Natural killer cell (primary cell): ENCODE measurements around the gene SACM1L. TPM values are rescaled to one million over a fixed set of nuclear protein-coding genes. Genes with fewer than 3 reads are reported as not detected.

Experiments
- ATAC-seq, 3 donors: fragments of 150-1000 bp in 2 of 3; fragments of 200-7000 bp in 1 of 3; cut with Tn5 transposase; 1 replicate in 1 of 3; 2 replicates in 2 of 3; pipeline ENCODE4 v1.10.0; 2021; ENCODE audit warnings: mild to moderate bottlenecking in 2 of 3, moderate library complexity in 2 of 3
- DNase-seq, 2 donors: peaks; one replicate each; pipeline versions ENCODE4 v3.0.0 to v3.0.0-alpha.2; 2013 to 2021; ENCODE audit warnings: mixed read lengths in 1 of 2
- H3K27ac ChIP-seq: one replicate; pipeline ENCODE4 v1.5.1; 2013; ENCODE audit warnings: mild to moderate bottlenecking, low read length
- H3K27me3 ChIP-seq: one replicate; pipeline ENCODE4 v1.6.1; 2013; ENCODE audit warnings: low read length; ENCODE audit not compliant: control insufficient read depth, insufficient read depth
- H3K36me3 ChIP-seq: one replicate; pipeline ENCODE4 v1.6.1; 2013; ENCODE audit warnings: low read length; ENCODE audit not compliant: control insufficient read depth, insufficient read depth
- H3K4me1 ChIP-seq: one replicate; pipeline ENCODE4 v1.6.1; 2013; ENCODE audit warnings: low read length; ENCODE audit not compliant: control insufficient read depth, insufficient read depth
- H3K4me3 ChIP-seq: one replicate; pipeline ENCODE4 v1.5.1; 2013; ENCODE audit warnings: low read length
- H3K9me3 ChIP-seq: one replicate; pipeline ENCODE4 v1.6.1; 2013; ENCODE audit warnings: low read length; ENCODE audit not compliant: control insufficient read depth, insufficient read depth
- H3K27ac Mint-ChIP-seq, 2 donors: one replicate each; pipeline ENCODE4 v1.8.0; 2022; ENCODE audit warnings: mild to moderate bottlenecking in 2 of 2, mixed read lengths in 2 of 2, moderate library complexity in 1 of 2
- H3K27me3 Mint-ChIP-seq, 2 donors: one replicate each; pipeline ENCODE4 v1.8.0; 2022; ENCODE audit warnings: low read depth in 2 of 2, mixed read lengths in 2 of 2
- H3K36me3 Mint-ChIP-seq: one replicate; pipeline ENCODE4 v1.8.0; 2022; ENCODE audit warnings: mixed read lengths
- H3K4me1 Mint-ChIP-seq, 2 donors: one replicate each; pipeline ENCODE4 v1.8.0; 2022; ENCODE audit warnings: mixed read lengths in 2 of 2
- H3K4me3 Mint-ChIP-seq: one replicate; pipeline ENCODE4 v1.8.0; 2022; ENCODE audit warnings: mild to moderate bottlenecking, moderate library complexity, mixed read lengths
- H3K9me3 Mint-ChIP-seq, 2 donors: one replicate each; pipeline ENCODE4 v1.8.0; 2022; ENCODE audit warnings: mixed read lengths in 2 of 2
- CTCF ChIP-seq: fragments of 200-600 bp; IDR thresholded peaks from one replicate; pipeline ENCODE4 v1.8.0; 2022; ENCODE audit warnings: antibody characterized with exemption
- WGBS: methylation state at CpG from one replicate; pipeline ENCODE4 v1.1.7; 2013; ENCODE audit warnings: missing lambda C conversion rate; ENCODE audit not compliant: insufficient coverage; 5-methylcytosine and 5-hydroxymethylcytosine counted together
- intact Hi-C: fragments of 100-400 bp; cut with micrococcal nuclease; formaldehyde crosslinking; loops from one replicate; pipeline ENCODE4 v1.14.2; 2022
- total RNA-seq, 4 donors: library from RNA; stranded (reverse); fragments of 120-200 nt in 1 of 4; gene quantifications; one replicate each; pipeline versions ENCODE4 v1.2.3 to v1.2.4, GENCODE V29; 2013 to 2022

The SACM1L gene
- total RNA-seq, 3 donors from 2014 or later (not counting 1 experiment from before 2014, with no cell fraction given), result 93.2 to 110 (median 93.9) TPM

GRCh38 chr3:45641756-45642155 lies 47.4 kb upstream of the SACM1L start:
- H3K4me1 Mint-ChIP-seq, result peaks cover 20 to 39% of the 10 kb centered on the region in 2 donors
- H3K4me3 Mint-ChIP-seq, result no peak overlapping the region
- peaks cover 11% of the 10 kb centered on the region for H3K36me3 ChIP-seq
- no peaks in the 10 kb centered on the region for H3K27me3 Mint-ChIP-seq
- no peak overlapping the region for H3K27ac ChIP-seq
- no peaks in the 10 kb centered on the region for H3K9me3 Mint-ChIP-seq
- 97% methylated on average over 2 of the region's 2 CpGs for WGBS
- H3K9me3 ChIP-seq, result no peaks in the 10 kb centered on the region
- no peak for TF ChIP-seq CTCF
- peaks cover 4% of the 10 kb centered on the region for H3K4me1 ChIP-seq
- no peaks in the 10 kb centered on the region for H3K27me3 ChIP-seq
- intact Hi-C loops, result no loop called here
- ATAC-seq (no peak), DNase-seq (no peak)
- no peak overlapping the region for H3K4me3 ChIP-seq
- H3K36me3 Mint-ChIP-seq, result no peaks in the 10 kb centered on the region
- peak overlapping the region in 1 of 2 donors; percentile 5 for H3K27ac Mint-ChIP-seq

- Mint-ChIP-seq H3K36me3 (no peaks in the 10 kb centered on the region), H3K27me3 (no peaks in the 10 kb centered on the region), H3K27ac (no peak overlapping the region), H3K4me1 (peaks cover 21 to 46% of the 10 kb centered on the region in 2 donors), H3K4me3 (no peak overlapping the region), H3K9me3 (no peaks in the 10 kb centered on the region)
- Histone ChIP-seq H3K9me3 (no peaks in the 10 kb centered on the region), H3K36me3 (peaks cover 10% of the 10 kb centered on the region), H3K27me3 (no peaks in the 10 kb centered on the region), H3K27ac (no peak overlapping the region), H3K4me1 (peaks cover 8% of the 10 kb centered on the region), H3K4me3 (no peak overlapping the region)
- ATAC-seq (no peak), DNase-seq (no peak)
- no peak for TF ChIP-seq CTCF
- 59% methylated on average over 2 of the region's 6 CpGs for WGBS
- intact Hi-C loops, result no loop called here
These were observed 46.5 kb upstream of the SACM1L start for GRCh38 chr3:45642731-45643152.

GRCh38 chr3:45644063-45644790 lies 45.0 kb upstream of the SACM1L start:
- Mint-ChIP-seq H3K9me3 (no peaks in the 10 kb centered on the region), H3K27ac (peak overlapping the region; percentile 1 to 24), H3K27me3 (no peaks in the 10 kb centered on the region), H3K4me3 (no peak overlapping the region), H3K4me1 (peaks cover 29 to 50% of the 10 kb centered on the region in 2 donors), H3K36me3 (no peaks in the 10 kb centered on the region)
- peaks cover 9% of the 10 kb centered on the region for H3K36me3 ChIP-seq
- TF ChIP-seq CTCF, result no peak
- no peak overlapping the region for H3K27ac ChIP-seq
- no peak overlapping the region for H3K4me3 ChIP-seq
- no peak for ATAC-seq
- intact Hi-C loops, result no loop called here
- peaks cover 8% of the 10 kb centered on the region for H3K4me1 ChIP-seq
- 93% methylated on average over 6 of the region's 11 CpGs for WGBS
- no peaks in the 10 kb centered on the region for H3K9me3 ChIP-seq
- no peak for DNase-seq
- H3K27me3 ChIP-seq, result no peaks in the 10 kb centered on the region

- peaks cover 28 to 48% of the 10 kb centered on the region in 2 donors for H3K4me1 Mint-ChIP-seq
- WGBS, result 71% methylated on average over 5 of the region's 5 CpGs
- H3K27me3 Mint-ChIP-seq, result no peaks in the 10 kb centered on the region
- Histone ChIP-seq H3K4me1 (peaks cover 6% of the 10 kb centered on the region), H3K4me3 (no peak overlapping the region), H3K27me3 (no peaks in the 10 kb centered on the region), H3K36me3 (peaks cover 9% of the 10 kb centered on the region), H3K9me3 (no peaks in the 10 kb centered on the region), H3K27ac (no peak overlapping the region)
- H3K36me3 Mint-ChIP-seq, result no peaks in the 10 kb centered on the region
- TF ChIP-seq CTCF, result no peak
- DNase-seq (no peak), ATAC-seq (no peak)
- H3K9me3 Mint-ChIP-seq, result no peaks in the 10 kb centered on the region
- peak overlapping the region; percentile 1 to 24 for H3K27ac Mint-ChIP-seq
- intact Hi-C loops, result no loop called here
- H3K4me3 Mint-ChIP-seq, result no peak overlapping the region
These were observed 44.4 kb upstream of the SACM1L start for GRCh38 chr3:45644791-45645201.
